GM12873 (cell line): Measurements from ENCODE around the gene ZFHX3.

Experiments
- CTCF ChIP-seq: IDR thresholded peaks from 2 replicates; pipeline ENCODE4 v1.5.1; 2012; ENCODE audit warnings: low read depth, mild to moderate bottlenecking, moderate library complexity, low read length, control low read depth; ENCODE audit not compliant: insufficient read depth; ENCODE audit errors: missing control alignments

ZFHX3 gene

GRCh38 chr16:73047536-73048291 is at the start of gene ZFHX3:
ZFHX3 (minus strand) TSS chr16:73048128; CDS start chr16:72960145, 87,983 bp downstream.
- TF ChIP-seq CTCF: peak; percentile 37

GRCh38 chr16:73096510-73096909 is 48.6 kb upstream of the ZFHX3 start:
- TF ChIP-seq CTCF: no peak

- TF ChIP-seq CTCF: no peak
Observed at GRCh38 chr16:73095885-73096421, 48.0 kb upstream of the ZFHX3 start.

- no peak for TF ChIP-seq CTCF
Observed at GRCh38 chr16:73095142-73095820, 47.4 kb upstream of the ZFHX3 start.

- TF ChIP-seq CTCF: no peak
Observed at GRCh38 chr16:73094371-73094770, 46.4 kb upstream of the ZFHX3 start.

GRCh38 chr16:73093146-73094144 is 45.5 kb upstream of the ZFHX3 start:
- TF ChIP-seq CTCF: no peak

GRCh38 chr16:73092236-73092781 is 44.4 kb upstream of the ZFHX3 start:
- no peak for TF ChIP-seq CTCF
